Testis (tissue), 3 donors: ENCODE measurements around the gene MOV10L1. TPM values are rescaled to one million over a fixed set of nuclear protein-coding genes. Genes with fewer than 3 reads are reported as not detected.

Experiments used
- DNase-seq: peaks from one replicate; pipeline ENCODE4 v3.0.0-alpha.2; 2019
- H3K27ac ChIP-seq, 2 donors: fragments of 200-600 bp; sonication (generic); one replicate each; pipeline ENCODE4 v1.5.1; 2019
- H3K27me3 ChIP-seq: fragments of 200-600 bp; sonication (generic); one replicate; pipeline ENCODE4 v1.5.1; 2019
- H3K36me3 ChIP-seq: fragments of 200-600 bp; sonication (generic); one replicate; pipeline ENCODE4 v1.5.1; 2017; ENCODE audit warnings: low read depth; ENCODE audit errors: missing control alignments
- H3K4me1 ChIP-seq: fragments of 200-600 bp; sonication (generic); one replicate; pipeline ENCODE4 v1.5.1; 2019
- H3K4me3 ChIP-seq, 2 donors: fragments of 200-600 bp; sonication (generic); one replicate each; pipeline ENCODE4 v1.5.1; 2017 to 2019
- H3K9me3 ChIP-seq: fragments of 200-600 bp; sonication (generic); one replicate; pipeline ENCODE4 v1.5.1; 2017
- POLR2A ChIP-seq: fragments of 450-650 bp; IDR thresholded peaks from one replicate; pipeline ENCODE4 v1.6.1; 2017; ENCODE audit warnings: antibody characterized with exemption, mild to moderate bottlenecking, moderate library complexity
- WGBS, 2 donors: methylation state at CpG; one replicate each; pipeline ENCODE4 v1.1.5; 2018; 5-methylcytosine and 5-hydroxymethylcytosine counted together
- intact Hi-C: fragments of 100-400 bp; cut with DNase I; formaldehyde crosslinking; loops from one replicate; pipeline ENCODE4 v1.15.1; 2023; ENCODE audit warnings: low total_unique reads
- polyA plus RNA-seq: library from polyadenylated mRNA; stranded (reverse); fragments of 350-450 nt; fragmentation: Illumina TruSeq; extraction: RNeasy Lipid Tissue Mini Kit (QIAGEN cat#74804); gene quantifications from one replicate; pipeline ENCODE4 v1.2.3, GENCODE V29; 2014; ENCODE audit warnings: low read depth, low replicate concordance; ENCODE audit not compliant: insufficient read depth
- total RNA-seq, 2 donors: library from RNA; depleted of rRNA; stranded (reverse); fragments of >200 nt; gene quantifications; one replicate each; pipeline ENCODE4 v1.2.3, GENCODE V29; 2016
- TF ChIP-seq, protein P1 (sequence below), 3 experiments: fragments of 450-650 bp in 2 of 3; fragments of 200-600 bp in 1 of 3; sonication (generic) in 1 of 3; IDR thresholded peaks; one replicate each; pipeline ENCODE4 v1.5.1; 2016 to 2019; ENCODE audit warnings: antibody characterized with exemption in 3 of 3, mild to moderate bottlenecking in 2 of 3, moderate library complexity in 1 of 3

The MOV10L1 gene
- total and polyA plus RNA-seq, 3 donors from 2014 or later = 48.4 to 73.3 (median 62.4) TPM

DNA sequence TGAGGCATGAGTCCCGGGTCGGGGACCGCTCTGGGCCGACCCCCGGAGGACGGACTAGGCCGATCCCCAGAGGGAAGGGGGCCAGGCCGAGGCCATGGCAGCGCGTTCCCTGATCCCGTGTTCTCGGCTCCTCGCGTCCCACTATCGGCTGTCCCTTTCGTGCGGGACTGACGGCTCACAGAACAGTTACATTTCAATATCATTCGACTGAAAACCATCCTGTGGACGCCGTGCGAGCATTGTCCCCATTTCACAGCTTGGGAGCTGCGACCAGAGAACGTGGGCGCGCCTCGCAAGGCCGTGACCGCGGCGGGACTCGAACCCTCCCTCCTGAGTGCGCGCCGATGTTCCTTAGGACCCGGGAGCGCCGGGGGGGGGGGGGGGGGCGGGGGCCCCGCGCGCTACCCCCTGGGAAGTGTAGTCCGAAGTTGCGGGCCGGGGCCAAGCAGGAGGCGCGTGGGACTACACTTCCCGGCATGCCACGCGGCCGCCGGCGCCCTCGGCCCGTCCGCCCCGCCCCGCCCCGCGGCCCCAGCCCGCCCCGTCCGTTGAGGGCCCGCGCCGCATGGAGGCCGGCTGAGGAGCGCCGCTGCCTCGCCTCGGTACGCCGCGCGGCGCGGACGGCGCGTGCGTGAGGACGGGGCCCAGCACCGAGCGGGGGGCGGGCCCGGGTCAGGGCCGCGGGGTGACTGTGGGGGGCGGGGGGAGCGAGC is 95.7 kb downstream of the MOV10L1 start, which contains the start of gene TRABD:
TRABD (plus strand) TSS at position 539 of the 713 bp plus-strand sequence. CDS start 7,148 bp downstream, outside the sequence.
- Histone ChIP-seq H3K27me3 (no peaks in the 10 kb centered on the region), H3K4me3 (peak within 1 kb of the TSS; percentile 63 to 68), H3K36me3 (no peaks in the 10 kb centered on the region), H3K27ac (peak within 1 kb of the TSS; percentile 44 to 71), H3K4me1 (peaks cover 34% of the 10 kb centered on the region), H3K9me3 (no peaks in the 10 kb centered on the region)
- TF ChIP-seq POLR2A = no peak
- TF ChIP-seq, protein P1, sequence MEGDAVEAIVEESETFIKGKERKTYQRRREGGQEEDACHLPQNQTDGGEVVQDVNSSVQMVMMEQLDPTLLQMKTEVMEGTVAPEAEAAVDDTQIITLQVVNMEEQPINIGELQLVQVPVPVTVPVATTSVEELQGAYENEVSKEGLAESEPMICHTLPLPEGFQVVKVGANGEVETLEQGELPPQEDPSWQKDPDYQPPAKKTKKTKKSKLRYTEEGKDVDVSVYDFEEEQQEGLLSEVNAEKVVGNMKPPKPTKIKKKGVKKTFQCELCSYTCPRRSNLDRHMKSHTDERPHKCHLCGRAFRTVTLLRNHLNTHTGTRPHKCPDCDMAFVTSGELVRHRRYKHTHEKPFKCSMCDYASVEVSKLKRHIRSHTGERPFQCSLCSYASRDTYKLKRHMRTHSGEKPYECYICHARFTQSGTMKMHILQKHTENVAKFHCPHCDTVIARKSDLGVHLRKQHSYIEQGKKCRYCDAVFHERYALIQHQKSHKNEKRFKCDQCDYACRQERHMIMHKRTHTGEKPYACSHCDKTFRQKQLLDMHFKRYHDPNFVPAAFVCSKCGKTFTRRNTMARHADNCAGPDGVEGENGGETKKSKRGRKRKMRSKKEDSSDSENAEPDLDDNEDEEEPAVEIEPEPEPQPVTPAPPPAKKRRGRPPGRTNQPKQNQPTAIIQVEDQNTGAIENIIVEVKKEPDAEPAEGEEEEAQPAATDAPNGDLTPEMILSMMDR (IDR thresholded peaks at IDR 0.05) = no peak
- peak; percentile 89 for DNase-seq
- intact Hi-C loops = no loop called here
- 4% methylated on average over 45 of the region's 90 CpGs; no CpG with 5 or more reads in 1 of the 2 donors for WGBS, 2 donors

DNA sequence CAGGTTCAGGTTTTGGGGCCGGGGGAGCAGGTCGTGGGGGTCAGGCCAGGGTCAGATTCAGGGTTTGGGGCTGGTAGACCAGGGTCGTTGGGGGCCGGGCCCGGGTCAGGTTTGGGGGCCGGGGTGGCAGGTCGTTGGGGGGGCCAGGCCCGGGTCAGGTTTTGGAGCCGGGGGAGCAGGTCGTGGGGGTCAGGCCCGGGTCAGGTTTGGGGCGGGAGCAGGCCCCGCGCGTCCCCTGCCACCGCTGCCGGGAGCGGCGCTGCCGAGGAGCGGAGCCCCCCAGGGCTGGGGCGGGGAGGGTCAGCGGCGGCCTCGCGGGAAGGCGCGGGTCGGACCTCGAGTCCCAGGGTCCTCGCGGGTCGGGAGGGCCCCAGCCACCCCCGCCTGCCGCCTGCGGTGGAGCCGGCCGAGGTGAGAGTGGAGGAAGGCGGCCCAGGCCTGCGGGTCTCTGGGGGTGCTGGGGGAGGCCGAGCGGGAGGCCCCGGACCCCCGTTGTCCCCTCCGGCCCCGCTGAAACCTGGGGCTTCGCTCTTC is 96.4 kb downstream of the MOV10L1 start:
- WGBS, 2 donors = 1% methylated on average over 43 of the region's 47 CpGs; no CpG with 5 or more reads in 1 of the 2 donors
- TF ChIP-seq, protein P1 (IDR thresholded peaks at IDR 0.05) = no peak
- TF ChIP-seq POLR2A = no peak
- intact Hi-C loops = no loop called here
- Histone ChIP-seq H3K27ac (peak overlapping the region; percentile 44 to 59), H3K4me1 (peaks cover 42% of the 10 kb centered on the region), H3K4me3 (peak overlapping the region; percentile 63 to 68), H3K36me3 (no peaks in the 10 kb centered on the region), H3K9me3 (no peaks in the 10 kb centered on the region), H3K27me3 (no peaks in the 10 kb centered on the region)
- DNase-seq = no peak

DNA sequence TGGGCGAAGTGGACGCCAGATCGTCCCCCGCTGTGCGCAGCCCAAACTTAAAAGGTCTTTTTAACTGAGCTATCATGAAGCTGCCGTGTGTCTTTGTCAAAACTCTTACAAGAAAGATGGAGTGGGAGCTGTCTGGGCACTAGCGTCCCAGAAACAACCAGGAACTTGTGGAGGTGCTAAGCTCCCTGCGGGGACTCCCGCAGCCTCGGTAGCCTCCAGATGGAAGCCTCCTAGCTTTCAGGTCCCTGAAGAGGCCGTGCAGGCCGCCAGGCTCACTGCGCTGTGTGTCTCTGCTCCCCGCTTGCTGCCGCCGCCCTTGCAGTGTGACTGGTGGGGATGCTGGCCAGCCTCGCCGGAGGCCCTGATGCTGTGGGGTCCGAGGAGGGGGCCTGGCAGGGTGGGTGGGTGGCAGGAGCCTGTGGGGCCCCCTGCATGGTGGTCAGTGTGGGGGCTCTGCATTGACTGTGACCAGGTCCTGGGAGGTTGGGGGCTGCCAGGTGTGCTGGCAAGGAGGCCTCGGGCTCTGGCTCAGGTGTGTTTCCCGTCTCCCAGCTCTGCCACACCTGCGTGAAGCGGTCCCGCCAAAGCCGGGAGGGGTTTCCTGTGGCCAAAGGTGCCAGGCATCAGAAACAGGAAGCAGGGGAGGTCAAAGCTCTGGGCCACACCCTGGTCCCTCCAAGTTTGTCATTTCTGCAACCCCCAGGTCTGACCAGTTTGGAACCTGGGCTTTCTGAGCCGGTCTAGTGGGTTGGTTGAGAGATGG is 97.1 kb downstream of the MOV10L1 start:
- peaks cover 43% of the 10 kb centered on the region for H3K4me1 ChIP-seq
- 41 to 43% methylated on average over 19 to 26 of the region's 26 CpGs for WGBS, 2 donors
- intact Hi-C loops = no loop called here

DNA sequence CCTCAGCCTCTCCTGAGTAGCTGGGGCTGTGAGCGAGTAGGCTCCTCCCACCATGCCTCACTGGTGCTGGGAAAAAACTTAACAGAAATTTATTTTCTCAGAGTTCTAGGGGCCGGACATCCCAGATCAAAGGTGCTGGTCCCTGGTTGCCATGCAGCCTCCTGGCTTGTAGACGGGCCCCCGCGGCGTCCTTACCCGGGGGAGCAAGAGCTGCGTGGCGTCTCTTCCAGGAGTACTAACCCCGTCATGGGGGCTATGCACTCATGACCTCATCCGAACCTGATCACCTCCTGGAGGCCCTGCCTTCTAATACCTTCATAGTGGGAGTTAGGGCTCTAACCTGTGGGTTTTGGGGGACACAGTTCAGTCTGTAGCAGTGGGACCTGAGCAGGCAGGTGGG is 98.5 kb downstream of the MOV10L1 start:
- TF ChIP-seq, protein P1 (IDR thresholded peaks at IDR 0.05) = no peak
- TF ChIP-seq POLR2A = no peak
- intact Hi-C loops = no loop called here
- no peaks in the 10 kb centered on the region for H3K9me3 ChIP-seq
- no peak overlapping the region for H3K4me3 ChIP-seq
- no peak for DNase-seq
- no peaks in the 10 kb centered on the region for H3K27me3 ChIP-seq
- 96 to 97% methylated on average over 10 to 11 of the region's 11 CpGs for WGBS, 2 donors
- H3K27ac ChIP-seq = no peak overlapping the region
- H3K4me1 ChIP-seq = peaks cover 43% of the 10 kb centered on the region
- no peaks in the 10 kb centered on the region for H3K36me3 ChIP-seq

More for the DNA sequence above, 97.1 kb downstream of the MOV10L1 start:
- Histone ChIP-seq H3K4me3 (peak overlapping the region; percentile 63 to 68), H3K27me3 (no peaks in the 10 kb centered on the region), H3K27ac (peak overlapping the region; percentile 44 to 59), H3K36me3 (no peaks in the 10 kb centered on the region), H3K9me3 (no peaks in the 10 kb centered on the region)
- DNase-seq = no peak
- TF ChIP-seq POLR2A = no peak
- TF ChIP-seq, protein P1 (IDR thresholded peaks at IDR 0.05) = no peak
